Fibroblast of lung (primary cell): ENCODE results near the gene C1orf53. TPM values are rescaled to one million over a fixed set of nuclear protein-coding genes. Genes with fewer than 3 reads are reported as not detected.

Source experiments
- DNase-seq, 2 donors: peaks; one replicate each; pipeline versions ENCODE4 v3.0.0 to v3.0.0-alpha.2; 2010; ENCODE audit warnings: low read depth in 2 of 2
- H2AFZ ChIP-seq: 2 replicates; pipeline ENCODE4 v1.5.1; 2012; ENCODE audit warnings: low read length, control low read depth, inconsistent platforms
- H3K27ac ChIP-seq: 2 replicates; pipeline ENCODE4 v1.5.1; 2011; ENCODE audit warnings: low read length, control low read depth; ENCODE audit not compliant: insufficient read depth
- H3K27me3 ChIP-seq: 2 replicates; pipeline ENCODE4 v1.5.1; 2011; ENCODE audit warnings: mild to moderate bottlenecking, low read length; ENCODE audit not compliant: control insufficient read depth, insufficient read depth
- H3K36me3 ChIP-seq: 2 replicates; pipeline ENCODE4 v1.5.1; 2011; ENCODE audit warnings: low read length; ENCODE audit not compliant: control insufficient read depth, insufficient read depth
- H3K4me1 ChIP-seq: 2 replicates; pipeline ENCODE4 v1.5.1; 2011; ENCODE audit warnings: low read length; ENCODE audit not compliant: control insufficient read depth, insufficient read depth; ENCODE audit errors: extremely low read depth
- H3K4me2 ChIP-seq: 2 replicates; pipeline ENCODE4 v1.5.1; 2011; ENCODE audit warnings: low read length, control low read depth; ENCODE audit not compliant: insufficient read depth; ENCODE audit errors: extremely low read depth
- H3K4me3 ChIP-seq, 4 experiments: fragments of 200-600 bp in 1 of 4; sonication (generic) in 1 of 4; replicated peaks in 1 of 4; 2 replicates each; pipeline ENCODE4 v1.5.1; 2011 to 2016; ENCODE audit warnings: low read length in 4 of 4, low read depth in 3 of 4, mild to moderate bottlenecking in 3 of 4, control low read depth in 2 of 4, inconsistent platforms in 1 of 4, mixed read lengths in 1 of 4; ENCODE audit not compliant: insufficient read depth in 1 of 4; ENCODE audit errors: control extremely low read depth in 1 of 4
- H3K79me2 ChIP-seq: 2 replicates; pipeline ENCODE4 v1.5.1; 2012; ENCODE audit warnings: mild to moderate bottlenecking, low read length, inconsistent platforms; ENCODE audit not compliant: control insufficient read depth, insufficient read depth
- H3K9ac ChIP-seq: 2 replicates; pipeline ENCODE4 v1.5.1; 2011; ENCODE audit warnings: mild to moderate bottlenecking, low read length, control low read depth; ENCODE audit not compliant: insufficient read depth
- H3K9me3 ChIP-seq: 2 replicates; pipeline ENCODE4 v1.5.1; 2012; ENCODE audit warnings: low read depth, low read length; ENCODE audit not compliant: control insufficient read depth, insufficient read depth
- H4K20me1 ChIP-seq: 2 replicates; pipeline ENCODE4 v1.5.1; 2011; ENCODE audit warnings: low read length; ENCODE audit not compliant: control insufficient read depth, insufficient read depth; ENCODE audit errors: extremely low read depth
- EZH2 ChIP-seq: IDR thresholded peaks from 2 replicates; pipeline ENCODE4 v1.5.1; 2012; ENCODE audit warnings: low read length, control low read depth, mild to moderate bottlenecking; ENCODE audit errors: missing control alignments
- polyA plus RNA-seq, 2 donors: library from polyadenylated mRNA; depleted of rRNA in 1 of 2; stranded (reverse) in 1 of 2; unstranded in 1 of 2; fragments of >200 nt; gene quantifications; 2 replicates each; pipeline ENCODE4 v1.2.1, GENCODE V29; 2011 to 2012; ENCODE audit warnings: missing spikeins in 1 of 2
- total RNA-seq: library from RNA; depleted of rRNA; stranded (reverse); fragments of >200 nt; gene quantifications from 2 replicates; pipeline ENCODE4 v1.2.1, GENCODE V29; 2014
- TF ChIP-seq, protein P1 (sequence below), 2 donors: IDR thresholded peaks in 1 of 2; conservative IDR thresholded peaks in 1 of 2; 1 replicate in 1 of 2; 2 replicates in 1 of 2; pipeline ENCODE4 v1.5.1; 2011 to 2012; ENCODE audit warnings: low read length in 2 of 2, control low read depth in 1 of 2, inconsistent platforms in 1 of 2, low read depth in 1 of 2, mild to moderate bottlenecking in 1 of 2

C1orf53 gene
- total and polyA plus RNA-seq, 2 donors (not counting 1 experiment from before 2014, with no cell fraction given) = 3.0 to 3.3 TPM

GRCh38 chr1:197954718-197955418 lies 52.4 kb downstream of the C1orf53 start:
- H3K4me3 ChIP-seq = no peak overlapping the region
- H3K79me2 ChIP-seq = no peaks in the 10 kb centered on the region
- DNase-seq = no peak
- TF ChIP-seq, protein P1, sequence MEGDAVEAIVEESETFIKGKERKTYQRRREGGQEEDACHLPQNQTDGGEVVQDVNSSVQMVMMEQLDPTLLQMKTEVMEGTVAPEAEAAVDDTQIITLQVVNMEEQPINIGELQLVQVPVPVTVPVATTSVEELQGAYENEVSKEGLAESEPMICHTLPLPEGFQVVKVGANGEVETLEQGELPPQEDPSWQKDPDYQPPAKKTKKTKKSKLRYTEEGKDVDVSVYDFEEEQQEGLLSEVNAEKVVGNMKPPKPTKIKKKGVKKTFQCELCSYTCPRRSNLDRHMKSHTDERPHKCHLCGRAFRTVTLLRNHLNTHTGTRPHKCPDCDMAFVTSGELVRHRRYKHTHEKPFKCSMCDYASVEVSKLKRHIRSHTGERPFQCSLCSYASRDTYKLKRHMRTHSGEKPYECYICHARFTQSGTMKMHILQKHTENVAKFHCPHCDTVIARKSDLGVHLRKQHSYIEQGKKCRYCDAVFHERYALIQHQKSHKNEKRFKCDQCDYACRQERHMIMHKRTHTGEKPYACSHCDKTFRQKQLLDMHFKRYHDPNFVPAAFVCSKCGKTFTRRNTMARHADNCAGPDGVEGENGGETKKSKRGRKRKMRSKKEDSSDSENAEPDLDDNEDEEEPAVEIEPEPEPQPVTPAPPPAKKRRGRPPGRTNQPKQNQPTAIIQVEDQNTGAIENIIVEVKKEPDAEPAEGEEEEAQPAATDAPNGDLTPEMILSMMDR (conservative IDR thresholded peaks at IDR 0.05 in 1 of 2, IDR thresholded peaks at IDR 0.05 in 1 of 2; ENCODE audit: low read depth in 1 of 2, low read length in 2 of 2) = no peak
- no peak for TF ChIP-seq EZH2
- H3K4me1 ChIP-seq = no peaks in the 10 kb centered on the region
- H2AFZ ChIP-seq = no peak overlapping the region
- H4K20me1 ChIP-seq = no peaks in the 10 kb centered on the region
- no peak overlapping the region for H3K27ac ChIP-seq
- no peaks in the 10 kb centered on the region for H3K36me3 ChIP-seq
- no peak overlapping the region for H3K4me2 ChIP-seq
- H3K9me3 ChIP-seq = no peaks in the 10 kb centered on the region
- H3K9ac ChIP-seq = no peak overlapping the region
- H3K27me3 ChIP-seq = peaks cover 3% of the 10 kb centered on the region

DNA sequence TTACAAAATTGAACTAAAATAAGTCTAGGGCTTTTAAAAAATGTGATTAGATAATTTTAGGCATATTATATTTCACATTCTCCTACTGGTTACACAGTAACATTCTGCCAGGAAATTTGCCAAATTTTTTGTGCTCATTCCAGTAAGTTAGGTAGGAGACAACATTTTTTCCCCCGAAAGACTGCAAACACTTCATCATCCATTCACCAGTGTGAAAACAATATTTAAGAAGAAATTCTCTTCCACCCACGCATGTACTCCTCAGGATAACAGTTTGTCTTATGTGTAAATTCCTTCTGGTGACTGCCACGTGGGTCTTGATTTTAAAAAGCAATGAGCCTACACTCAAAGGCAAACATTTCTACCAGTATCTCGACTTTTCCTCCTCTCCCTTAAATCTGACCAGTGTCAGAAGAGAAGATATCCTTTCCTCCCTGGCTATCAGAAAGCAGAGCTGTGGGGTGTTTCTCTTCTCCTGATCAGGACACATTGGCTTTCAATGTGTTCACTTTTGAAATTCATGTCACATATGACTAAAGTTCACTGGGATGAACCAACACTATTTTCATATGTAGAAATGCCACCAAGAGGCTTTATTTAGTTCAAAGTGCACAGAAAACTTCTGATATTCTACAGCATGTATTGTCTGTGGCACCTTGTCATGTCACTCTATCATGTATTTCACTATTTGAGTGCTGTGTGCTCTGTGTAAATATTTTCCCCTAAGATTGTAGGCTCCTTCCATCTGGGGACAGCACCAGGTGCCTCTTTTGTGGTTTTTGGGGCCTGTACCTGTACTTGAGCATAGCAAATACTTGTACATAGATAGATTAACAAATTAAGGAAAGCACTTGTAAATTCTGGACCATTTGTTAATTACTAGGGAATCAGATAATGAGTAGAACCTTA lies 53.3 kb downstream of the C1orf53 start:
- no peaks in the 10 kb centered on the region for H3K79me2 ChIP-seq
- no peaks in the 10 kb centered on the region for H4K20me1 ChIP-seq
- H3K4me2 ChIP-seq = no peak overlapping the region
- no peaks in the 10 kb centered on the region for H3K9me3 ChIP-seq
- no peaks in the 10 kb centered on the region for H3K36me3 ChIP-seq
- no peak overlapping the region for H2AFZ ChIP-seq
- no peak overlapping the region for H3K4me3 ChIP-seq
- peak; percentile 8 to 89 for DNase-seq
- peaks cover 3% of the 10 kb centered on the region for H3K27me3 ChIP-seq
- H3K9ac ChIP-seq = no peak overlapping the region
- H3K4me1 ChIP-seq = no peaks in the 10 kb centered on the region
- no peak overlapping the region for H3K27ac ChIP-seq
- TF ChIP-seq EZH2 = no peak
- TF ChIP-seq, protein P1 (conservative IDR thresholded peaks at IDR 0.05 in 1 of 2, IDR thresholded peaks at IDR 0.05 in 1 of 2; ENCODE audit: low read depth in 1 of 2, low read length in 2 of 2) = no peak

Other genes starting within 250 kb of the C1orf53 start
- 6.7 and 8.4 TPM in 2 replicates for gene DENND1B, start 127.2 kb upstream of the C1orf53 start, total RNA-seq
- gene DENND1B, start 127.2 kb upstream of the C1orf53 start, polyA plus RNA-seq = 4.0 and 5.5 TPM in 2 replicates
- under 0.01 TPM in 1 of 2 replicates, not detected in the other for gene LHX9, start 14.7 kb downstream of the C1orf53 start, total RNA-seq
- not detected in 2 replicates for gene LHX9, start 14.7 kb downstream of the C1orf53 start, polyA plus RNA-seq